GM13977 (cell line): ENCODE data around the gene RNF14.

Experiments
- DNase-seq: peaks from one replicate; pipeline ENCODE4 v3.0.0; 2012; ENCODE audit warnings: low spot score
- in situ Hi-C: fragments of 300-500 bp; cut with MboI; formaldehyde crosslinking; loops from one replicate; pipeline ENCODE4 v1.12.0; 2022; ENCODE audit warnings: low sequenced_read_pairs, low pct_unique_long_range_greater_than_20kb, mixed read lengths, inconsistent platforms; ENCODE audit not compliant: unreplicated experiment
- TF ChIP-seq, protein P1 (sequence below): IDR thresholded peaks from 2 replicates; pipeline ENCODE4 v1.5.1; 2012; ENCODE audit warnings: mild to moderate bottlenecking, control low read depth; ENCODE audit not compliant: insufficient read depth; ENCODE audit errors: extremely low read depth, missing control alignments

Gene RNF14

DNA sequence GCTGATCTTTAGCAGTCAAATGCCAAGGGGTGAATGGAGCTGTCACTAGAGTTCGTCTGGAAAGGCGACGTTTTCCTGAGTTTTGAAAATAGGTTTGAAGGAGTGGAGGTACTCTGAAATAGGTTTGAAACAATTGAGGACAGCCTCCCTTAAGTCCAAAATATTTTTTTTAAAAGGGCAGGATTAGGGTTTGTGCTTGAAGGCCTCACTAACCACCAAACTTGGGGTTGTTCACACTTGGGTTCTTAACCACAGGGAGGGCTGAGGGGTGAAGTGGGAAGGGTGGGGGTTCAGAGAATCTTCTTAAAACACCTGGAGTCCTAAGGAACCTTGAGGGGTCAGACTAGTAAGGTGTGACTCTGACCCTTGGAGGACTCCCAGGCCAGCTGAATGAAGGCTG is 7.4 kb upstream of the RNF14 start:
- TF ChIP-seq, protein P1, sequence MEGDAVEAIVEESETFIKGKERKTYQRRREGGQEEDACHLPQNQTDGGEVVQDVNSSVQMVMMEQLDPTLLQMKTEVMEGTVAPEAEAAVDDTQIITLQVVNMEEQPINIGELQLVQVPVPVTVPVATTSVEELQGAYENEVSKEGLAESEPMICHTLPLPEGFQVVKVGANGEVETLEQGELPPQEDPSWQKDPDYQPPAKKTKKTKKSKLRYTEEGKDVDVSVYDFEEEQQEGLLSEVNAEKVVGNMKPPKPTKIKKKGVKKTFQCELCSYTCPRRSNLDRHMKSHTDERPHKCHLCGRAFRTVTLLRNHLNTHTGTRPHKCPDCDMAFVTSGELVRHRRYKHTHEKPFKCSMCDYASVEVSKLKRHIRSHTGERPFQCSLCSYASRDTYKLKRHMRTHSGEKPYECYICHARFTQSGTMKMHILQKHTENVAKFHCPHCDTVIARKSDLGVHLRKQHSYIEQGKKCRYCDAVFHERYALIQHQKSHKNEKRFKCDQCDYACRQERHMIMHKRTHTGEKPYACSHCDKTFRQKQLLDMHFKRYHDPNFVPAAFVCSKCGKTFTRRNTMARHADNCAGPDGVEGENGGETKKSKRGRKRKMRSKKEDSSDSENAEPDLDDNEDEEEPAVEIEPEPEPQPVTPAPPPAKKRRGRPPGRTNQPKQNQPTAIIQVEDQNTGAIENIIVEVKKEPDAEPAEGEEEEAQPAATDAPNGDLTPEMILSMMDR: no peak
- DNase-seq: no peak
- in situ Hi-C loops: loop anchor here (25.0 kb wide), 1 partner anchor 274 kb away; the partner anchor contains the start of gene ARAP3

DNA sequence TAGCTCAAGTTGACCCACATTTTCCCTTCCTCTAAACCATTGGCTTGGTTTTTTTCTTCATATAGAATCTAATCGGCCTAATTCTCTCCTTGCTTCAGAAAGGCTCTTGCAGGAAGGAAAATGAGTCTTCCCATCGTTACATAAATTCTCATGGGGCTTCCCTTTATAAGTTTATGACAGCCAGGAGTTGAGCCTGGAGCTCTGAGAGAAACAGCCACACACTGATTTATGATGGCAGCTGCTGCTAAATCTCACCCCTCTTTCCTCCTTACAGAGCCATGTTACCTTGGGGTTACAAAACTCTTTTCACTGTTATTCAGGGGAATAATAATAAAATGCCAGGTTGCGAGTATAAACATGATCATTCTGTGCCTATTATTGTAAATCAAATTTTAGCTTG is 5.2 kb upstream of the RNF14 start:
- in situ Hi-C loops: loop anchor here (25.0 kb wide), 1 partner anchor 276 kb away; the partner anchor contains the start of gene ARAP3
- TF ChIP-seq, protein P1: no peak
- no peak for DNase-seq

DNA sequence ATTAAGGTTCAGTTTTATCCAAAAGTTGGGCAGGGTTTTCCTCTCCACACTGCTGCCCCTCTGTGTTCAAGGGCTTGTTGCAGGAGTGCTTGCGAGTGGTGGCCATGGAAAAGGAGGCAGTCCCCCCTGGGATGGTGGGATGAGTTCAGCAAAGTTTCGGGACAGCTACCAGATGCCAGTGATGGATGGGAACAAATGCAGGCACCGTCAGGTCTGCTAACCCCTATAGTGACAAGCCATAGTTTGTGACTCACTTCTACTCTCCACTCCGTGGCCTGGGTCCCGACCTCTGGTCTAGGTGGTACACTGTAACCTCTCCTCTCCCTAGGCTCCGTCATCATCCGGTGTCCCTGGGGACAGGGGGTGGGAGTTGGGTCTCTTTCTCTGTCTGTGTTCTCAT is 3.8 kb upstream of the RNF14 start:
- no peak for DNase-seq
- TF ChIP-seq, protein P1: no peak
- in situ Hi-C loops: loop anchor here (25.0 kb wide), 1 partner anchor 278 kb away; the partner anchor contains the start of gene ARAP3

DNA sequence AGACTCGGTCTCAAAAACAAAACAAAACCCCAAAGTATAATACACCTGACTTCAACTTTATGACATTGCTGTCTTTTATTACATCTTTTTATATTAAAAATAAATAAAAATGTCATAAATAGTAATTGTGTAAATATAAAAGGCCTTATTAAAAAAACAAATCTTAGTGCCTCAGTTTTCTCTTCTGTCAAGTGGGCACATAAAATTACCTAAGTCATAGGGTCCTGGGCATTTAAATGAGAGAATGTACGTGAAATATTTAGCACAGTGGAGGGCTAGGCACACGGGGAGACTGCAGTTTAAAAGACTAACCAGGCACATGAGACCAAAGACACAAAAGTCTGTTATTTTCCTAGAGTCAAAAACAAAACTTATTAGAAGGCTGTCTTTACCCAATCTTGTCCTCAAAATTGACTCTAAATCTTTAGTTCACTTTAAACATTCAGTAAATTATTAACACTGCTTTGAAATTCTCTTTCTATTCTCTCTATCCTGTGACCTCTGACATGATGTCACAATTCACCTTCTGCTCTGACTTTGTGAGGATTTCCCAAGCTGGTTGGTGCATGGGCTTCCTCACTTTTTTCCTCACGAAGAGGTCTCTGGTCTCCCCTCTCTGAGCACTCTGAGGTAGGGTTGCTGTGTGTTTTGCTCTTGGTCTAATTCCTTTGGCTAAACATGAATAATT is 2.5 kb upstream of the RNF14 start:
- TF ChIP-seq, protein P1: no peak
- DNase-seq: no peak
- in situ Hi-C loops: loop anchor here (25.0 kb wide), 1 partner anchor 279 kb away; the partner anchor contains the start of gene ARAP3

DNA sequence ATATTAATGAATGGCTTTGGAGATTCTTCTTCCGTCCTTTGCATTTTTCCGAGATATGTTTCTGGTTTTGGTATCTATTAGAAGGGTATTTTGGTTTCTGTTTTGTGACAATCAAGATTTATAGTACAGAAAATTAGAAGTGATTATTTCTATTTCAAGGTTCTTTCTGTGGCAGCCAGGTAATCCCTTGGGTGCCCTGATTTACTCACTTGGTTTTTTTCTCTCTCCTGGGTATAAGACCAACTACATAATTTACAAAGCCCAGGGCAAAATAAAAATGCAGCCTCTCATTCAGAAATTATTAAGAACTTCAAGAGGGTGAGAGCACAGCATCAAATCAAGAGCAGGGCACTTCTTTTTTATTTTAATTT is 2.0 kb upstream of the RNF14 start:
- no peak for DNase-seq
- in situ Hi-C loops: loop anchor here (25.0 kb wide), 1 partner anchor 280 kb away; the partner anchor contains the start of gene ARAP3
- TF ChIP-seq, protein P1: no peak

DNA sequence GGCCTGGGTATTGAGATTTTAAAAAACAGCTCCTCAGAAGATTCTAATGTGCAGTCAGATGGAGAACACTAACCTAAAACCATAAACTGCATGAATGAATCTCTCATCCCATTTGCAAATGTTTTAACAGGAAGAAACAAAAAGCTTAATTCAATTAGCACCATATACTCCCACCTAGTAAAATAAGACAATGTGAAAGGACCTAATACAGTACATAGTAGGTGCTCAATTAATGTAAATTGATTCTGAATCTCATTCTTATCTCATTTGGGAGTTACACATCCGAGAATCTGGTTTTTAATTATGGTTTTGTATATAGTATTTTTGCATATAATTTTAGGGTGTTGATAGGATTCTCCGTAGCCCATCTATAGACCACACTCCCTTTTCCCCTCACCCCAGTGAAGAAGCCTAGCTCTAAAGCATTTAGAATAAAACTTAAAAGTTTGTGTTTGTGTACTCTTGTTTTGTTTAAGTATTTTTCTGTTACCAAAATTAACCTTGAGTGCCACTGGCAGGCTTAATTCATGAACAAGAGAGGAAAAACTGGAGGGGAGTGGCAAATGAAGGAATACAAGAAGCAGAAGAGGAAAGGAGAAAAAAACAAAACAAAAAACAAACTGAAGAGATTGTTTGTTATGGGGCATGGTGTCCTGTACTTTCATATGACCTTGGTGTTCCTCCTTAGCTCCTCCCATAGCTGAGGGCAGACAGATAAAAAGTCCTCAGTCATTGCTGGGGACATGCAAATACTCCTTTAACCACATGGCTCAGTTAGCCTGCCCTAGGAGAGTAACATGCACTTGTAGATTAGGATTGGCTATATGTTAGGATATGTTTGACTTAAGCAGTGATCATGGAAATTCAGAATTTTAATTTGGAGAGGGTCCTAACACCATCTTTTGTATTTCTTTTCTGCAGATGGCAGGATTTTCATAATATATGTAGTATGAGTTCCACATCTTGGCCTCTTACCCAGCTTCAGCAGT is 1.2 kb downstream of the RNF14 start:
- DNase-seq: peak; percentile 73
- in situ Hi-C loops: loop anchor here (25.0 kb wide), 1 partner anchor 283 kb away; the partner anchor contains the start of gene ARAP3
- TF ChIP-seq, protein P1: no peak
